Astrocyte of the spinal cord (primary cell): Measurements from ENCODE around the gene PADI2.

Experiments used
- DNase-seq: peaks from one replicate; pipeline ENCODE4 v3.0.0; 2011; ENCODE audit warnings: low read depth, low spot score
- H3K4me3 ChIP-seq: 2 replicates; pipeline ENCODE4 v1.5.1; 2011; ENCODE audit warnings: low read depth, mild to moderate bottlenecking, low read length, moderate library complexity
- in situ Hi-C: cut with HindIII; loops from 2 replicates; pipeline ENCODE4 v1.10.0; 2017; ENCODE audit warnings: low sequenced_read_pairs
- TF ChIP-seq, protein P1 (sequence below): IDR thresholded peaks from 2 replicates; pipeline ENCODE4 v1.5.1; 2012; ENCODE audit warnings: low read depth, mild to moderate bottlenecking, low read length, inconsistent platforms

PADI2 gene

DNA sequence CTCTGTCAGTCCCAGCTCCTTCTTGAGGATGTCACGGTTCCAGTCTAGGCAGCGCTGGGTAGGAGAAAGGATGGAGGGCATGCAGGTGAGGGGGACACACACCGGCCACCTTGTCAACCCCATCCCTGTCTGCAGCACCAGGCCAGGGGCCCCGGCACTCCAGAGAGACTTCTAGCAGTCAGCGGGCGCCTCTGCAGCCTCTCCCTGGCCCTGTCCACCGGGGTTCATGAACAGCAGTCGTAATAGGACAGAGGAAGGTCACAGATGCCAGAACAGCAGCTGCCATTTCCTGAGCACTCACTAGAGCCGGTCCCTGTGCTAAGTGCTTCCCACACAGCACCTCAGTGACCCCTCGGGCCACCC lies 49.1 kb downstream of the PADI2 start:
- in situ Hi-C loops = no loop called here
- DNase-seq = no peak
- no peak overlapping the region for H3K4me3 ChIP-seq
- TF ChIP-seq, protein P1, sequence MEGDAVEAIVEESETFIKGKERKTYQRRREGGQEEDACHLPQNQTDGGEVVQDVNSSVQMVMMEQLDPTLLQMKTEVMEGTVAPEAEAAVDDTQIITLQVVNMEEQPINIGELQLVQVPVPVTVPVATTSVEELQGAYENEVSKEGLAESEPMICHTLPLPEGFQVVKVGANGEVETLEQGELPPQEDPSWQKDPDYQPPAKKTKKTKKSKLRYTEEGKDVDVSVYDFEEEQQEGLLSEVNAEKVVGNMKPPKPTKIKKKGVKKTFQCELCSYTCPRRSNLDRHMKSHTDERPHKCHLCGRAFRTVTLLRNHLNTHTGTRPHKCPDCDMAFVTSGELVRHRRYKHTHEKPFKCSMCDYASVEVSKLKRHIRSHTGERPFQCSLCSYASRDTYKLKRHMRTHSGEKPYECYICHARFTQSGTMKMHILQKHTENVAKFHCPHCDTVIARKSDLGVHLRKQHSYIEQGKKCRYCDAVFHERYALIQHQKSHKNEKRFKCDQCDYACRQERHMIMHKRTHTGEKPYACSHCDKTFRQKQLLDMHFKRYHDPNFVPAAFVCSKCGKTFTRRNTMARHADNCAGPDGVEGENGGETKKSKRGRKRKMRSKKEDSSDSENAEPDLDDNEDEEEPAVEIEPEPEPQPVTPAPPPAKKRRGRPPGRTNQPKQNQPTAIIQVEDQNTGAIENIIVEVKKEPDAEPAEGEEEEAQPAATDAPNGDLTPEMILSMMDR = no peak

DNA sequence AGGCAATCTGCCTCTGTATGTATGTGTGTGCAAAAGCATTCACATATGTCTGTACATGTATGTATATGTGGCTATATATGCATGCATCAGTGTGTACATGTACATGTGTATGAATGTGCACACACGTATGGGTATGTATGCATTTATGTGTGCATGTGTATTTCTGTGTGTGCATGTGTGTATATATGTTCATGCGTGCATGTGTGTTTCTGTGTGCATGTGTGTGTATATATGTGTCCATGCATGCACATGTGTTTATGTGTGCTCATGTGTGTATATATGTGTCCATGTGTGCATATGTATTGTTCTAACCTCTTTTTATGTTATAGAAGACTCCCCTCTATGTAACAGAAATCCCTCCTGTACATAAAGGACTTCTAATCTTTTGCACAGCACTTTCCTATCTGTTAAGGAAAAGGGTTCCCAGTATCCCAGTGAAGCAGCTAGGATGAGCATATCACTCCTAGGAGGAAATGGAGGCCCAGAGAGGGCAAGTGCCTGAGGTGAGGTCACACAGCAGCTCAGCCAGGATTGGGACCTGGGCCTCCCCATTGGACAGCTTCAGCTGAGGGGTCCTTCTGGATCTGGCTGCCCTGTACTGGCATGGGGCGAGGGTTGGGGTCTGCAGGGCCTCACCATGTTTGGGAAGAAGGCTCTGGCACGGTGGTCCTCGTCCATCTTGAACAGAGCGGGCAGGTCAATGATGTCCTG lies 49.6 kb downstream of the PADI2 start:
- no peak overlapping the region for H3K4me3 ChIP-seq
- no peak for DNase-seq
- TF ChIP-seq, protein P1 = no peak
- in situ Hi-C loops = no loop called here

DNA sequence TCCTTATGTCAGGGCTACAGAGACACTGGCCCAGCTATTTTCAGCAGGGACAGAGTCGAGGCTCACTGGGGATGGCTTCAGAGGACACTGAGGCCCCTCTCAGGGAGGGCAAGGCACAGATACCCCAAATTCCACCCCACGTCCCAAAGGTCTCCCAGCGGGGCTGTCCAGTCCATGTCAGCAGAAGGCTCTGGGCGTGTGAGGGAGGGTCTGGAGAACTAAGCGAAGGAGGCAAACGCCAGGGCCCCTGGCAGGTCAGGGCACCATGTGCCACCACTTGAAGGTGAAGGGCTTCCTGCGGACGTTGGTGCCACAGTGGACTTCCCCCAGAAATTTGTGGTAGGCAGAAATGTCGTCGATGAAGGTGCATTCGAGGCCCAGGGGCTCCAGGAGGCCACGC lies 50.5 kb downstream of the PADI2 start:
- TF ChIP-seq, protein P1 = no peak
- in situ Hi-C loops = no loop called here
- H3K4me3 ChIP-seq = no peak overlapping the region
- no peak for DNase-seq

DNA sequence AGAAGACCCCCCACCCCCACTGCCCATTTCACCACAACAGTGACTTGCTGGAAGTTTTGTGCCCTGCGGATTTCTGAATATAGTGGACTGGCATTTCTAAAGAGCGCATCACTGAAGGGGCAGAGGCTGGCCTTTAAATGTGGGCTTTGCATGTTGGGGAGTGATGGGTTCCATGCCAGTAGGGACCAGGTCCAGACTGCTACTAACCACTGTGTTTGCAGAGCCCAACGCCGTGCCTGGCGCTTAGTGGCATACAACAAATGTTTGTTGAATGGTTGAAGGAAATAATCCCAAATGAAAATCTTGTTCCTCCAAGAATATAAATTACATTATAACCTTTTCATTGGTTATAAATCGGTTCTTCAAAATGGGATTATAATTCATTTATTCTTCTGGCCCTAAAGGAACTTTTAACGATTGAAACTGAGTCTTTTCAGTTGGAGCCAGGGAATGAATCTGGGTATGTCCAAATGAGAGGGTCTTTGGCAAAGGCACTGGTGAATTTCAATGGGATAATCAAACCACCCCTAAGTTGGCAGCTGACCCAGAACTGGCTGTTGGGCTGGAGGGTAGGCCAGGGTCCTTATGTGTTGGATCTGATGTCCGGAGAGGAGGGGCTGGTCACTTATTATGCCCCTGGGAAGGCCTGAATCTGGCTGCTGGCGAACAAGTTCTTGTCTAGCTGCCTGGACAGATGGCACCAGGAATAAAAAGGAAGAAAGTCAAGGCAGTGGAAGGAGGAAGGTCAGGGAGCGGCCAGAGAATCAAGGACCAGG lies 51.6 kb downstream of the PADI2 start:
- no peak overlapping the region for H3K4me3 ChIP-seq
- TF ChIP-seq, protein P1 = no peak
- no peak for DNase-seq
- in situ Hi-C loops = no loop called here

DNA sequence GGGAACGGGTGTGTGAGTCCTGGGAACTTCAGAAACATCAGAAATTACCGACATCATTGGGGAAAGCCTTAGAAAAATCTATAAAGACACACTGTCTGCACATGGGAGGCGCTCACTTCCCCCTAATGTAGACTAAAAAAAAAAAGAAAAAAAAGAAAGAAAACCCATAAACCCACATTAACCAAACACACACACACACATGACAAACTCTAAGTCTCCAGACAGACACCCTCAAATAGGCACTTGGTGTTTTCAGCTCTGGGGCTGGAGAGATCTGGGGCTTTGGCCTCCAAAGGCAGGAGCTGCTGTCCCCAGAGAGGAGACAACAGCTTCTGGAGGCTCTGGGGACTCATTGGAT lies 52.2 kb downstream of the PADI2 start:
- DNase-seq = no peak
- in situ Hi-C loops = no loop called here
- H3K4me3 ChIP-seq = no peak overlapping the region
- TF ChIP-seq, protein P1 = no peak

DNA sequence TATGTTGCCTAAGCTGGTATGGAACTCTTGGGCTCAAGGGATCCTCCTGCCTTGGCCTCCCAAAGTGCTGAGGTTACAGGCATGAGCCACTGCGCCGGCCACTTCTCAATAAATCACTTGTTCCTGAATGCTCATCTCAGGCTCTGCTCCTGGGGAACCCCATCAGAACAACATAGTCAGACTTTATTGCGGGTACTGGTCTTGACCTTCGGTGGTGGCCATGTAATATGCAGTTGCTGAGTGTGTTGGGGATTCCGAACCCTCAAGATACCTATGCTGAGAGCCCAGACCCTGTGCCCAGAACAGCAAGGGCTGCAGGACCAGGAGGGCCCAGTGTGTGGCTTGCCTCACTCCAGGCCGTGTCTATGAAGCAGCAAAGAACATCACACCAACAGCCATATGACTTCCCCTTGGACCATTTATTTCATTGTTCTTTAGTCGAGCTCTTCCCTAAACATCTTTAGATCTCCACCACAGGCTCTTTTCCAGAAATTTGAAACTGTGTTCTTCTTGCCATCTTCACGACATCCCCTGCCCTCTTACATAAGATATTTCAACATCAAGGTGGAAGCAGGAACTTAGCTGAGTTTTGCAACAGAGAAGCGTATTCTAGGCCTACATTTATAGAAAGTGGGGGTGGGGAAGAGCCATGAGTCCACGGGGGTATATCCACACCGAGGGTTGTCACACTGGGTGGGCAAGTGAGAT lies 52.7 kb downstream of the PADI2 start:
- TF ChIP-seq, protein P1 = no peak
- in situ Hi-C loops = no loop called here
- DNase-seq = no peak
- no peak overlapping the region for H3K4me3 ChIP-seq
